IPS DF 6.9 (cell line): ENCODE data around the gene TENM4.
A peak's percentile ranks its signal among the peaks of the same experiment; 100 is the strongest.

Experiments used
- DNase-seq: peaks from one replicate; pipeline ENCODE4 v3.0.0-alpha.2; 2013; ENCODE audit warnings: low read depth, low spot score
- H3K27ac ChIP-seq: one replicate; pipeline ENCODE4 v1.5.1; 2013; ENCODE audit warnings: low read length, control low read depth
- H3K27me3 ChIP-seq: 2 replicates; pipeline ENCODE4 v1.6.1; 2013; ENCODE audit warnings: mild to moderate bottlenecking, low read length; ENCODE audit not compliant: control insufficient read depth, insufficient read depth
- H3K36me3 ChIP-seq: 2 replicates; pipeline ENCODE4 v1.6.1; 2013; ENCODE audit warnings: low read length; ENCODE audit not compliant: control insufficient read depth, insufficient read depth
- H3K4me1 ChIP-seq: 2 replicates; pipeline ENCODE4 v1.6.1; 2013; ENCODE audit warnings: low read length; ENCODE audit not compliant: control insufficient read depth, insufficient read depth
- H3K4me3 ChIP-seq: 2 replicates; pipeline ENCODE4 v1.5.1; 2013; ENCODE audit warnings: mild to moderate bottlenecking, low read length
- H3K9me3 ChIP-seq: 2 replicates; pipeline ENCODE4 v1.6.1; 2013; ENCODE audit warnings: low read length, inconsistent platforms; ENCODE audit not compliant: control insufficient read depth, insufficient read depth
- WGBS: extraction: QIAGEN DNeasy Blood & Tissue Kit; methylation state at CpG from one replicate; pipeline ENCODE4 v1.1.7; 2013; ENCODE audit warnings: mixed read lengths, missing lambda C conversion rate; ENCODE audit not compliant: insufficient read length, insufficient coverage; 5-methylcytosine and 5-hydroxymethylcytosine counted together

TENM4 gene

GRCh38 chr11:79189601-79190000 lies 251.2 kb downstream of the TENM4 start:
- no CpG with 5 or more reads among the region's 7 CpGs for WGBS
- DNase-seq = no peak
- no peaks in the 10 kb centered on the region; the same call in 1 of the 2 replicates for H3K9me3 ChIP-seq
- H3K27me3 ChIP-seq = no peaks in the 10 kb centered on the region
- H3K4me3 ChIP-seq = no peak overlapping the region
- H3K27ac ChIP-seq = no peak overlapping the region
- no peaks in the 10 kb centered on the region for H3K4me1 ChIP-seq
- H3K36me3 ChIP-seq = no peaks in the 10 kb centered on the region

DNA sequence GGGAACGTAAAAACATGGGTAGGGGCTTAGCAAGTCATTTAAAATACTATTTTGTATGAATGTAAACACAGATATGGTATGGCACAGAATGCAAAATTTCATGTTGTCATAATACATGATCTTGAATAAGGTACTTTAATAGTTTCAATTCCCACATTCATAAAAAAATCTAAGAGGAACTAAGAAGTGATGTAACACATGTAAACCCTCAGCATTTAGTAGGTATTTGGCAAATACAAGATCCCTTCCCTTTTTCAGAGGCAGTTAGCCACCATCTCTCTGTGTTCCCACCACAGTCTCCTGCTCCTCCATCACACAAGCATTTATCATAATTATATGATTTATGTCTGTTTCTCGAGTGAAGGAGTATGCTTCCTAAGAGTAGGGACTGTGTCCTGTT lies 251.8 kb downstream of the TENM4 start:
- Histone ChIP-seq H3K4me3 (no peak overlapping the region), H3K9me3 (no peaks in the 10 kb centered on the region; the same call in 1 of the 2 replicates), H3K27me3 (no peaks in the 10 kb centered on the region), H3K4me1 (no peaks in the 10 kb centered on the region), H3K27ac (no peak overlapping the region), H3K36me3 (no peaks in the 10 kb centered on the region)
- no CpG with 5 or more reads among the region's 2 CpGs for WGBS
- DNase-seq = no peak

DNA sequence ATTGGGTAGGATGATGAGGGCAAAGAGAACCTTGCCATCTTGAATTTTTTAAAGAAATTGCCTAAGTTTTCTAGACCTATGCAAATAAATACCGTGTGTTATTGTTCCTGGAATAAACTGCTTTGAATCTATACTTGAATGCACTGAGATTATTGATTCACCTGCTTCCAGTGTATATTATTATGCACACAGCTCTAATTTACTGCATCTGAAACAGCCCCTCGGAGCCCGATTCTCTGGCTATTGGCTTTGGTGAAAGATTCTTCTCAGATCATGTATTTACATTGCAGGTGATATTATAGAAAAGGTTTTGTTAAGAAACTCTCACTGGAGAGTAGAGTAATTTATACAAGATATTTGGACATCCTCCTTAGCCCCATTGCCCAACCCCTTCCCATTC lies 254.2 kb downstream of the TENM4 start:
- no peak for DNase-seq
- Histone ChIP-seq H3K36me3 (no peaks in the 10 kb centered on the region), H3K4me1 (no peaks in the 10 kb centered on the region), H3K4me3 (no peak overlapping the region), H3K9me3 (no peaks in the 10 kb centered on the region; the same call in 1 of the 2 replicates), H3K27me3 (no peaks in the 10 kb centered on the region), H3K27ac (no peak overlapping the region)
- no CpG with 5 or more reads among the region's 3 CpGs for WGBS

GRCh38 chr11:79185351-79185750 lies 255.5 kb downstream of the TENM4 start:
- no CpG with 5 or more reads among the region's 1 CpG for WGBS
- no peak overlapping the region for H3K27ac ChIP-seq
- H3K27me3 ChIP-seq = no peaks in the 10 kb centered on the region
- no peaks in the 10 kb centered on the region; the same call in 1 of the 2 replicates for H3K9me3 ChIP-seq
- DNase-seq = no peak
- H3K36me3 ChIP-seq = no peaks in the 10 kb centered on the region
- H3K4me1 ChIP-seq = no peaks in the 10 kb centered on the region
- H3K4me3 ChIP-seq = no peak overlapping the region

- Histone ChIP-seq H3K36me3 (no peaks in the 10 kb centered on the region), H3K9me3 (no peaks in the 10 kb centered on the region; the same call in 1 of the 2 replicates), H3K4me3 (no peak overlapping the region), H3K27ac (no peak overlapping the region), H3K4me1 (no peaks in the 10 kb centered on the region), H3K27me3 (no peaks in the 10 kb centered on the region)
- WGBS = no CpG with 5 or more reads among the region's 4 CpGs
- no peak for DNase-seq
Observed at GRCh38 chr11:79184285-79184684, 256.5 kb downstream of the TENM4 start.

GRCh38 chr11:79182794-79183193 lies 258.0 kb downstream of the TENM4 start:
- Histone ChIP-seq H3K36me3 (no peaks in the 10 kb centered on the region), H3K27me3 (no peaks in the 10 kb centered on the region), H3K27ac (no peak overlapping the region), H3K9me3 (no peaks in the 10 kb centered on the region; the same call in 1 of the 2 replicates), H3K4me3 (no peak overlapping the region), H3K4me1 (no peaks in the 10 kb centered on the region)
- no CpG with 5 or more reads among the region's 1 CpG for WGBS
- no peak for DNase-seq

DNA sequence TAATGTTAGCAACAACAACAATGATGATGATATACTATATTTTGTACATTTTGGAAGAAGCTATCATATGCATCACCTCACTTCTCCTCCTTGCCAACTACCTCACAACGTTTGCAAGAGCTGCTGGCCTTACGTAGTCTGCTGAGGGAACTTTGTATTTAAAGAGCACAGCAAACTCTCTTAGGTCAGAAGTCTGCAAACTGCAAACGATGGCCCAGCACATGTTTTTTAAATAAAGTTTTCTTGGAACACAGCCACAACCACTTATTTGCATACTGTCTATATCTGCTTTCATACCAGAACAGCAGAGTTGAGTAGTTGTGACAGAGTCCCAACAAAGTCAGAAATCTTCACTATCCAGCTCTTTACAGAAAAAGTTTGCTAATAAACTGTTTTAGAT lies 261.7 kb downstream of the TENM4 start:
- Histone ChIP-seq H3K27me3 (no peaks in the 10 kb centered on the region), H3K4me1 (no peaks in the 10 kb centered on the region)
- WGBS = no CpG with 5 or more reads among the region's 3 CpGs

GRCh38 chr11:79174045-79175008 lies 266.5 kb downstream of the TENM4 start:
- Histone ChIP-seq H3K27me3 (no peaks in the 10 kb centered on the region), H3K27ac (no peak overlapping the region), H3K36me3 (no peaks in the 10 kb centered on the region), H3K9me3 (no peaks in the 10 kb centered on the region), H3K4me3 (no peak overlapping the region), H3K4me1 (no peaks in the 10 kb centered on the region)
- peak; percentile 7 for DNase-seq
- WGBS = no CpG with 5 or more reads among the region's 7 CpGs

More for the DNA sequence above, 261.7 kb downstream of the TENM4 start:
- no peaks in the 10 kb centered on the region for H3K9me3 ChIP-seq
- H3K4me3 ChIP-seq = no peak overlapping the region
- no peaks in the 10 kb centered on the region for H3K36me3 ChIP-seq
- no peak for DNase-seq
- no peak overlapping the region for H3K27ac ChIP-seq

DNA sequence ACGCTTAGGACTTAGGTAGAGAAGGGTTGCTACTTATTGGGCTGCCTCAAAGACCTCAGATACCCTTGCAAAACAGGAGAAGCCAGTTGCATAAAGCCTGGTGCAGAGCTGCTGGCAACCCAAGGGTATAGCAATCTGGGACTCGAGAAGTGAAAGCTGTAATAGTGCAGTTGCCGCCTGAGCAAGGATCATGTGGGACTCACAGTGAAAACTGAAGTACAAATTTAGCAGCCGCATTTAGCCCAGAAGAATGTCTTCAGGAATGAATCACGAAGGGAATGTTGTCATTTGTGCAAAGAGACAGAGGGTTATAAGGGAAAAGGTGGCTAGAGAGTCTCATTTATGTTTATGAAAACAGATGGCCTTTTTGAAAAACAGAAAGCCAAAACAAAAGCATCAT lies 267.2 kb downstream of the TENM4 start:
- no peak for DNase-seq
- no CpG with 5 or more reads among the region's 5 CpGs for WGBS
- H3K27ac ChIP-seq = no peak overlapping the region
- H3K9me3 ChIP-seq = no peaks in the 10 kb centered on the region
- H3K36me3 ChIP-seq = no peaks in the 10 kb centered on the region
- no peaks in the 10 kb centered on the region for H3K27me3 ChIP-seq
- no peak overlapping the region for H3K4me3 ChIP-seq
- no peaks in the 10 kb centered on the region for H3K4me1 ChIP-seq

DNA sequence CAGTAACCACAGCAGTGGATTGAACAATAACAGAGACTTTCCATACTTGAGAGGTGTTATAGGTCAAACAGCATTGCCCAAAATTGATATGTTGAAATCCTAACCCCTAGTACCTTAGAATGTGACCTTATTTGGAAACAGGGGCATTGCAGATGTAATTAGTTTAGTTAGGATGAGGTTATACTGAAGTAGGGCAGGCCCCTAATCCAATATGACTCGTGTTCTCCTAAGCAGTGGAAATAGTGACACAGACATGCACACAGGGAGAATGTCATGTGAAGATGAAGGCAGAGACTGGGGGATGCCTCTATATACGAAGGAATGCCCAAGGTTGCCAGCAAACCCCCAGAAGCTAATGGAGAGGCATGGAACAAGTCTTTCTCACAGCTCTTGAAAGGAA lies 270.5 kb downstream of the TENM4 start:
- no peak for DNase-seq
- WGBS = no CpG with 5 or more reads among the region's 2 CpGs
- Histone ChIP-seq H3K36me3 (no peaks in the 10 kb centered on the region), H3K4me1 (no peaks in the 10 kb centered on the region), H3K27me3 (no peaks in the 10 kb centered on the region), H3K4me3 (no peak overlapping the region), H3K9me3 (no peaks in the 10 kb centered on the region), H3K27ac (no peak overlapping the region)
